Activated T-cell treated with anti-CD3 and anti-CD28 coated beads, Interleukin-2, amount 50 U/mL, for 4 hours (primary cell): Measurements from ENCODE around the gene GHRL. TPM values are rescaled to one million over a fixed set of nuclear protein-coding genes. Genes with fewer than 3 reads are reported as not detected.

Experiments used
- ATAC-seq, 2 donors: fragments of 200-7000 bp; cut with Tn5 transposase; one replicate each; pipeline ENCODE4 v1.10.0; 2021
- DNase-seq: peaks from one replicate; pipeline ENCODE4 v3.0.0-alpha.2; 2020
- H3K27me3 Mint-ChIP-seq: one replicate; pipeline ENCODE4 v1.8.0; 2021; ENCODE audit warnings: low read depth, mixed read lengths
- H3K36me3 Mint-ChIP-seq: one replicate; pipeline ENCODE4 v1.8.0; 2022; ENCODE audit warnings: mixed read lengths; ENCODE audit not compliant: insufficient read depth
- H3K4me1 Mint-ChIP-seq: one replicate; pipeline ENCODE4 v1.8.0; 2021; ENCODE audit warnings: low read depth, mixed read lengths
- H3K4me3 Mint-ChIP-seq: one replicate; pipeline ENCODE4 v1.8.0; 2021; ENCODE audit warnings: mild to moderate bottlenecking, moderate library complexity, mixed read lengths
- H3K9me3 Mint-ChIP-seq: one replicate; pipeline ENCODE4 v1.8.0; 2021; ENCODE audit warnings: mixed read lengths
- total RNA-seq, 3 donors: library from RNA; stranded (reverse); gene quantifications; one replicate each; pipeline ENCODE4 v1.2.1, GENCODE V29; 2021

The GHRL gene
- total RNA-seq, 3 donors from 2014 or later = 0.45 to 0.96 (median 0.63) TPM

DNA sequence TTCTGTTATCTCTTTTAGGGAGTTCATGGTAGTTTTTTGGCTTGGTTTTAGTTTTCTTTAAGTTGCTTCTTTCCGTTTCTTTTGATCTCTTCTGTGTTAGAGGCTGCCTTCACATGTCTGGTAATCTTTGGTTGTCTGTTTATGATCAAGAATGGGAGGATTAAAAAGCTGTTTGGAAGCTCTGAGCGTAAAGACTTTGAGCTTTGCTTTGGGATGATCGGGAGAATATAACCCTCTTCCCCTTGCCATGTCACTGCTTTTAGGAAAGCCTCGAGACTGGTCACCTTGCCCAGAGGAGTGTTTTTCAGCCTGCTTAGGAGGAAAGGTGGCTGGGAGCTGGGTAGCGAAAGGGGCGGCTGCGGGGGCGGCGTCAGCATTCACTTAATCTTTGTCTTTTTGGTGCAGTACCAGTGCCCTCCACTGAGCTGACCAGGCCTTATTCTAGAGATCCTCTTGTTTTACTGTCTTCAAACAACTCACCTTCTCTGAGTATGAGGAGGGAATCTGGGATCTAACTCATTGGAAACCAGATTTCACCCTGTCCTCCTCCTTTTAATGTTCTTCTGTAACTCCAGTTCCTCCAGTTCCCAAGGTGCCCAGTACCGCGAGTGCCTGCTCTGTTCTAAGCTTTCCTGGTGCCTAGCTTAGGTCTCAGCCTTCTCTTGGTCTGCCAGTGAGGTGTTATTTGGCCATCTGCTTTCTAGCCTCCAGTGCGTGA, 28.9 kb downstream of the GHRL start:
- Mint-ChIP-seq H3K27me3 (no peaks in the 10 kb centered on the region), H3K4me3 (peak overlapping the region; percentile 70), H3K9me3 (no peaks in the 10 kb centered on the region), H3K4me1 (peaks cover 78% of the 10 kb centered on the region), H3K36me3 (peaks cover 63% of the 10 kb centered on the region)
- ATAC-seq (peak; percentile 96 to 97), DNase-seq (peak; percentile 67)

DNA sequence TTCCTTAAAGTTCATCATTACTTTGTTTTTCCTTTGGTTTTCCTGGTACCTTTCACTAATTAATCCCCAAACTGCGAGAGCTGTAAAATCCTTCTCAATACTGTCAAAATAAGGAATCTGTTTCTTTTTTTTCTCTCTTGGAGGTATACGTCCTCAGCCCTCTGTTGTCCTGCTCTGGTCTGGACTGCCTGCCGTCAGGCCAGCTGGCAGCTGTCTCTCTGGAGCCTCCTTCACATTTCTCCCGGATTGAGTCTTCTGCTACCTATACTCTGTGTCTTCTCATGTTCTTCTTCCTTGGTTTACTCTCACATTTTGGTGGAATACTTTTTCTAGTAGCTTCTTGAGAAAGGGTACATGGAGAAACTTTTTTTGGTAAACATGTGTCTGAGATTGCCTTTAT, 30.7 kb downstream of the GHRL start:
- Mint-ChIP-seq H3K9me3 (no peaks in the 10 kb centered on the region), H3K4me3 (no peak overlapping the region), H3K36me3 (peaks cover 49% of the 10 kb centered on the region), H3K27me3 (no peaks in the 10 kb centered on the region), H3K4me1 (peaks cover 69% of the 10 kb centered on the region)
- DNase-seq = no peak
- no peak for ATAC-seq

DNA sequence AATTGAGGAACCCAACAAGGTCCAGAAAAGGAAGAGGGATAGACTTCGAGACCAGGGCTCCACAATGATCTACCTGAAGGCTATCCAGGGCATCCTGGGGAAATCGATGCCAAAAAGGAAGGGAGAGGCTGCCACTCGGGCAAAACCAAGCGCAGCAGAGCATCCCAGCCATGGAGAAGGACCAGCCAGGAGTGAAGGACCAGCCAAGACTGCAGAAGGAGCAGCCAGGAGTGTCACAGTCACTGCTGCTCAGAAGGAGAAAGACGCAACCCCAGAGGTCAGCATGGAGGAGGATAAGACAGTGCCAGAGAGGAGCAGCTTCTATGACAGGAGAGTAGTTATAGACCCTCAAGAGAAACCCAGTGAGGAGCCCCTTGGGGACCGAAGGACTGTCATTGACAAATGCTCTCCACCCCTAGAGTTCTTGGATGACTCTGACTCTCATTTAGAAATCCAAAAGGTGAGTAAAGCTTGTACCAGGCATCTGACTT, 32.5 kb downstream of the GHRL start:
- ATAC-seq (no peak), DNase-seq (no peak)
- Mint-ChIP-seq H3K4me3 (no peak overlapping the region), H3K9me3 (no peaks in the 10 kb centered on the region), H3K36me3 (peaks cover 49% of the 10 kb centered on the region), H3K4me1 (peaks cover 70% of the 10 kb centered on the region), H3K27me3 (no peaks in the 10 kb centered on the region)

DNA sequence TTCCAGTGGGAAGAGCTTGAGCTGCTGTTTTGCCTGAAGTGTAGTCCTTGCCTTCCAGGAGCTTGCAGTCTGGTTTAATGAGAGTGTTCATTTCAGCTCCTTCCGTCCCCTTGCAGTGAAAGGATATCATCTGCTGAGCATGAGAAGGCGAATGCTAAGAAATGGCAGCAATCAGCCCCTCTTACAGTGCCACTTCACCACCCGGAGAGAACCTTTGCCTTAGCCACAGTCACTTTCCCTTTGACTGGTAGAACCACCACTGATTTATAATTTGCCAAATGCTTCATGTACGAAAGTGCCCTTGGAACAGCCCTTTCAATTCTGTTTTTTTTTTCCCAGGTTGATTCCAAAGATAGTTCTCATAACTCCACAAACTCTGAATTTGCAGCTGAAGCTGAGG, 32.9 kb downstream of the GHRL start:
- Mint-ChIP-seq H3K9me3 (no peaks in the 10 kb centered on the region), H3K4me3 (no peak overlapping the region), H3K4me1 (peaks cover 71% of the 10 kb centered on the region), H3K27me3 (no peaks in the 10 kb centered on the region), H3K36me3 (peaks cover 49% of the 10 kb centered on the region)
- ATAC-seq (no peak), DNase-seq (no peak)

DNA sequence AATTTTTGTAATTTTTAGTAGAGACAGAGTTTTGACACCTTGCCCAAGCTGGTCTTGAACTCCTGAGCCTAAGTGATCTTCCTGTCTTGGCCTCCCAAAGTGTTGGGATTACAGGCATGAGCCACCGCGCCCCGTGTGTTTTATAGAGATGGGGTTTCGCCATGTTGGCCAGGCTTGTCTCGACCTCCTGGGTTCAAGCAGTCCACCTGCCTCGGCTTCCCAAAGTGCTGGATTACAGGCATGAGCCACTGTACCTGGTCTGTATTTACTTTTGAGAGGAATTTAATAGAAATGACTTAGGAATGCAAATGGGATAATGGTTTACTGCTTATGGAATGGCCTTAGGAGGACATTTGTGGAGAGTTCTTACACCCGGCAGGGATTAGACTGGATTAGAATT, 33.7 kb downstream of the GHRL start:
- Mint-ChIP-seq H3K9me3 (no peaks in the 10 kb centered on the region), H3K36me3 (peaks cover 53% of the 10 kb centered on the region), H3K27me3 (no peaks in the 10 kb centered on the region), H3K4me3 (no peak overlapping the region), H3K4me1 (peaks cover 71% of the 10 kb centered on the region)
- no peak for ATAC-seq
- DNase-seq = no peak

DNA sequence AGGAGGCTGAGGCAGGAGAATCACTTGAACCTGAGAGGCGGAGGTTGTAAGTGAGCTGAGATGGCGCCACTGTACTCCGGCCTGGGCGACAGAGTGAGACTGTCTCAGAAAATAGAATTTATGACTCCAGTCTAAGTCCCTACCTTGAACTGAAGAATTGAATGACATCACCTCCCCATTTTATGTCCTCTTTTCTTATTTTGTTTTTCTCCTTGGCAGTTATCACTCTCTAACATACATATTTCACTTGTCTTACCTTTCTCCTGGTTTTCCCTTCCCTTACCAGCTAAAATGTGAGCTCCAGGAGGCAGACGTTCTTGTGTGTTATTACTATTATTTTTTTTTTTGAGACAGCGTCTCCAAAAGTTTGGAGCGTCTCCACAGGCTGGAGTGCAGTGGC, 36.9 kb downstream of the GHRL start:
- Mint-ChIP-seq H3K4me1 (peaks cover 71% of the 10 kb centered on the region), H3K27me3 (no peaks in the 10 kb centered on the region), H3K9me3 (no peaks in the 10 kb centered on the region), H3K4me3 (no peak overlapping the region), H3K36me3 (peaks cover 49% of the 10 kb centered on the region)
- ATAC-seq = no peak
- no peak for DNase-seq

DNA sequence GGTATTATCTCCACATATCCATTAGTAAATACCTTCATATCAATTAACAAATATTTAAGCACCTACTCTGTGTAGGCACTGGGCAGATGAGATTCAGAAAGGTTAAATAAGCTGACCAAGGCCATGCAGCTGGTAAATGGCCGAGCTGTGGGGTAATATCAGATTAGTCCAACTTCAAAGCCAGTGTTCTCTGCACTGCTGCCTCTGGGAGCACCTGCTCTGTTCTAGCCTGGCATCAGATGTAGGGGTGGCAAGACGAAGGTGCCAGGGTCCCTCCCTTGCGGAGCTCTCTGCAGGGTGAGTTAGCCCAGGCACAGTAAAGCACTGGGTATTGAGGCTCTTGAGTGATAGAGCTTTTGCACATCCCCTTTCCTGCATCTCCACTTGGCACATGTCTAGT, 39.0 kb downstream of the GHRL start:
- no peak overlapping the region for H3K4me3 Mint-ChIP-seq
- H3K27me3 Mint-ChIP-seq = no peaks in the 10 kb centered on the region
- ATAC-seq = no peak
- DNase-seq = no peak
- no peaks in the 10 kb centered on the region for H3K9me3 Mint-ChIP-seq
- H3K4me1 Mint-ChIP-seq = peaks cover 67% of the 10 kb centered on the region
- H3K36me3 Mint-ChIP-seq = peaks cover 40% of the 10 kb centered on the region

DNA sequence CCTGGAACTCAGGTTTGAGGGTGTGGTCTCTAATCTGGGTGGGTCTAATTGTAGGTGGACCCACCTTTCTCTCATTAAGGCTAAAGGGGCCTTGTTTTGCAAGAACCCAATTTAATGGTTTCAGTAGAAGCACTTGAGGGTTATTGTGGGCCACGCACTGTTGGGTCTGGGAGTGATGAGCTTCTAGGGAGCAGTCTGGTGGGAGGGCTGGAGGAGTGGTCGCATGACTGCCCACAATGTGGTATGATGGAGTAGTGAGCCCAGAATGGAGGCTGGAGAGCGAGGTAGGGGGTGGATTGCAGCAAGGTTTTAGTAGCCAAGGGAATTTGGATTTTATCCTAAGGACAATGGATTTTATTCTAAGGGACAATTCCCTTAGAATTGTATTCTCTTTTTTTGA, 41.7 kb downstream of the GHRL start:
- H3K4me3 Mint-ChIP-seq = peak overlapping the region; percentile 98
- H3K27me3 Mint-ChIP-seq = no peaks in the 10 kb centered on the region
- peaks cover 66% of the 10 kb centered on the region for H3K4me1 Mint-ChIP-seq
- H3K9me3 Mint-ChIP-seq = peaks cover 3% of the 10 kb centered on the region
- DNase-seq (no peak), ATAC-seq (no peak)
- H3K36me3 Mint-ChIP-seq = peaks cover 37% of the 10 kb centered on the region

DNA sequence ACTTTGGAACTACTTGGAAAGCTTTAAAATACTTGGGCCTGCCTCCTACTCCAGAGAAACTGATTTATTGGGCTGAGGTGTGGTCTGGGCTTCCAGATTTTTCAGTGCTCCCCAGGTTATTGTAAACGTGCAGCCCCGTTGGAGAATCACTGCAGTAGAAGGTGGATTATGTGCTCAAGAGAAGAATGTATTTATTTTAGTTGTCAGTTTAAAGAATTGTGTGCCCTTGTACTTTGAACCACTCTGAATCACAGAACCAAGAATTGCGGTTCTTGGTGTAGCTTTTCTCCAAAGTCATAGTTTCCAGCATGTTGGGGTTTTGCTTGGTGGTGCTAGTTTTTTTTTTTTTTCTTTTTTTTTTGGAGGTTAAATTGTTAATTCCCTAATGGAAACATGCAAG, 42.9 kb downstream of the GHRL start:
- ATAC-seq (peak in 1 of 2 donors; percentile 27), DNase-seq (no peak)

DNA sequence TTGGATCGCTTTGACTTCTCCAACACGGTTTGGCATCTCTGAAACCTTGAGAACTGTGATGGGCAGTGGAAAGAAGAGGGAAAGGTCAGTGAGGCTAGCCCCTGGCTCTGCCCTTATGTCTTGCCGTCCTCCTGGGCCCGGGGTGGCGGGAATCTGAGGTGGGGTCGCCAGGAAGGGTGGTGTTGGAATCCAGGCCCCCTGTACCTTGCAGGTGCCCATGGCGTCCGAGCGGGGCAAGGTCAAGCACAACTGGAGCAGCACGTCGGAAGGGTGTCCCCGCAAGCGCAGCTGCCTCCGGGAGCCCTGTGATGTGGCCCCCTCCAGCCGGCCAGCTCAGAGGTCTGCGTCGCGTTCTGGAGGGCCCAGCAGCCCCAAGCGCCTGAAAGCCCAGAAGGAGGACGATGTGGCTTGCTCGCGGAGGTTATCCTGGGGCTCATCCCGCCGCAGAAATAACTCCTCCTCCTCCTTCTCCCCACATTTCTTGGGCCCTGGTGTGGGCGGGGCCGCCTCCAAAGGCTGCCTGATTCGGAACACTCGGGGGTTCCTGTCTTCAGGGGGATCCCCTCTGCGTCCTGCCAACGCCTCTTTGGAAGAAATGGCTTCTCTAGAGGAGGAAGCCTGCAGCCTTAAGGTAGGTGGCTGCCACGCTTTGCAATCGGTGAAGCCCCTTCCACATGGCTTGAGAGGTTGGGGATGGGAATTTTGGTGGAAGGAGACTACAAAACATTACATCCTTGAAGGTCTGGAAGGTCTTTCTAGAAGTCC, 43.6 kb downstream of the GHRL start:
- peak overlapping the region; percentile 98 for H3K4me3 Mint-ChIP-seq
- peaks cover 10% of the 10 kb centered on the region for H3K9me3 Mint-ChIP-seq
- peak; percentile 48 for DNase-seq
- peaks cover 61% of the 10 kb centered on the region for H3K4me1 Mint-ChIP-seq
- ATAC-seq = peak; percentile 9 to 28
- H3K36me3 Mint-ChIP-seq = peaks cover 29% of the 10 kb centered on the region
- H3K27me3 Mint-ChIP-seq = no peaks in the 10 kb centered on the region

More for the DNA sequence above, 42.9 kb downstream of the GHRL start:
- Mint-ChIP-seq H3K27me3 (no peaks in the 10 kb centered on the region), H3K4me3 (peak overlapping the region; percentile 98), H3K9me3 (peaks cover 10% of the 10 kb centered on the region), H3K4me1 (peaks cover 62% of the 10 kb centered on the region), H3K36me3 (peaks cover 34% of the 10 kb centered on the region)

DNA sequence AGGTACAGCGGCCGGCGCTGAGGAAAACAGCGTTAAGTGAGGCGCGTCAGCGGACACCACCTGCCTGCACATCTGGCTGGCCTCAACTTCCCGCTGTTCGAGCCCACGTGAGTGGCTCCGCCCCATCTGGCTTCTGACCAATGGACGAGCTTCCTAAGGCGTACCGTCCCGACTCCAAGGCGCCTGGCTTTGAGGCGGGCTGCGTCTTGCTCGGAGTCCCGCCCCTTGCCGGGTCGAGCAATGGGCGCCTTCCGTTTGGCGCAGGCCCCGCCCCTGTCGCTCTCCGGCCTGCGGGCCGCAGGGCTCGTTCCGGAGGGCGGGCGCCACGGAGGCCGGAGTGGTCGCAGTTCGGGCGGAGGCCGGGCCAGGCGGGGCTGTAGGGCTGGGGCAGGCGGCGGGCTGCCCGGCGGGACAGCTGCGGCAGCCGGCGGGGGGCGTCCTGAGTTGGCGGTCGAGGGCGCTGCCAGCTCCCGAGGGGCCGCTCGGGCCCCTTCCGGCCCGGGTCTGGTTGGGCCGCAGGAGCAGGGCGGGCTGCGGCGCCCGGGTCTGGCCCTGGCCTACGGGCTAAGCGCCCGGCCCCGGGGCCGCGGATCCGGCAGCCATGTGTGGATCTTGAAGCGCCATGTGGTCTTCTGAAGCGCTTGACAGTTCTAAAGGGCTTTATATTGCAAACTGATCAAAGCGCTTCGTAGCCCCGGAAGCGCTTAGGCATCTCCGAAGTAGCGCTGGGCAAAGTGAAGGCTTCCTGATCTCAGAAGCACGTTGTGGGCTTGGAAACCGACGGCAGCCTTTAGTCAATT, 44.4 kb downstream of the GHRL start, which contains the start of gene TATDN2:
TSS of gene TATDN2 (plus strand) at position 276 of the 800 bp plus-strand sequence. CDS start 742 bp downstream, outside the sequence.
- Mint-ChIP-seq H3K4me3 (peak within 1 kb of the TSS; percentile 98), H3K9me3 (peaks cover 10% of the 10 kb centered on the region), H3K27me3 (no peaks in the 10 kb centered on the region), H3K36me3 (peaks cover 21% of the 10 kb centered on the region), H3K4me1 (peaks cover 60% of the 10 kb centered on the region)
- ATAC-seq (peak; percentile 96), DNase-seq (peak; percentile 91)

DNA sequence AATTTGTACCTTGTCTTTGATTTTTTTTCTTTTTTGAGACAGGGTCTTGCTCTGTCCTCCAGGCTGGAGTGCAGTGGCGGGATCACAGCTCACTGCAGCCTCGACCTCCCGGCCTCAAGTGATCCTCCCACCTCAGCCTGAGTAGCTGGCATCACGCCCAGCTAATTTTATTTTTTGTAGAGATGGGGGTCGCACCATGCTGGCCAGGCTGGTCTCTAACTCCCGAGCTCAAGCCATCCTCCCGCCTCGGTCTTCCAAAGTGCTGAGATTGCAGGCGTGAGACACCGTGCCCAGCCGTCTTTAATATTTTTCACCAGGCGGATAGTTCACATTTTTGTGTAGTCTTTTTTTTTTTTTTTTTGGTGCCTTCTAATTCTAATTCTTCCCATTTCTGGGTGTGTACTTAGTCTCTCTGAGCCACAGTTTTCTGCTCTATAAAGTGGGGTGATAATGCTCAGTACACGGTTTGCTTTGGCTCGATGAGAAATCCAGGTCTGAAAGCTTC, 45.0 kb downstream of the GHRL start:
- Mint-ChIP-seq H3K4me3 (peak overlapping the region; percentile 79), H3K9me3 (peaks cover 10% of the 10 kb centered on the region), H3K36me3 (peaks cover 16% of the 10 kb centered on the region), H3K27me3 (no peaks in the 10 kb centered on the region), H3K4me1 (peaks cover 60% of the 10 kb centered on the region)
- no peak for DNase-seq
- no peak for ATAC-seq

DNA sequence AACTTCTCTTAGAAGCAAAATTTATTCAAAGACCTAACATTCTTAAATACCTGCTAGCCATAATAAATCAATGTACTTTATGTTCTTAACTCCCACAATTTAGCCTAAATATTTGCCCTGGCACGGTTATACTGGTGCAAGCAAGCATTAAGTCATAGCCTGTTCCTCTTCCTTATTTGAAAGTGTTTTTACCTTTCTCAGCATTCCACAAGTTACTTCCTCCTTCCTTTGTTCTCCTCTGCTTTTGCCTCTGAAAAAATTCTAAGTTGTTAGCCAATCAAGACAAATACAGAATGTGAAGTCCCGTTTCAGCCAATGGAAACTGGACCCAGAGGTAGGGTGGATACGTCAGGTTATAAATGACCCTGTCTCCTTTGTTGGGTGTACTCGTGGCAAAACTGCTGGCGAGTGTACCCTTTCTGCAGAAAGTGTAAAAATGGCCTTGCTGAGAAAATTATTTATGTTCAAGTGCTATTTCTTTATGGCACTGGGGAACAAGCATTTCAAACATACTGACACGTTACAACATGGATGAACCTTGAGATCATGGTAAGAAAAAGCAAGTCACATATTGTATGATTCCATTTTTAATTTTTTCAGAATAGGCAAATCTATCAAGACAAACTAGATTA, 47.5 kb downstream of the GHRL start:
- ATAC-seq (no peak), DNase-seq (no peak)
- H3K36me3 Mint-ChIP-seq = peaks cover 6% of the 10 kb centered on the region
- peaks cover 10% of the 10 kb centered on the region for H3K9me3 Mint-ChIP-seq
- peaks cover 60% of the 10 kb centered on the region for H3K4me1 Mint-ChIP-seq
- no peak overlapping the region for H3K4me3 Mint-ChIP-seq
- H3K27me3 Mint-ChIP-seq = no peaks in the 10 kb centered on the region
